Astrocyte (in vitro differentiated cells and primary cell): ENCODE measurements around the gene CSPG5. TPM values are rescaled to one million over a fixed set of nuclear protein-coding genes. Genes with fewer than 3 reads are reported as not detected.
A peak's percentile ranks its signal among the peaks of the same experiment; 100 is the strongest.

Source experiments
- DNase-seq: peaks from one replicate; pipeline ENCODE4 v3.0.0-alpha.2; 2010; ENCODE audit warnings: low read depth
- FAIRE-seq: peaks from 2 replicates; lab custom pipeline; 2011; peaks lifted over from hg19 to GRCh38; lab: Jason Lieb, UNC
- H2AFZ ChIP-seq: 2 replicates; pipeline ENCODE4 v1.6.0; 2012; ENCODE audit warnings: low read depth, low read length, inconsistent platforms
- H3K27ac ChIP-seq: 2 replicates; pipeline ENCODE4 v1.5.1; 2011; ENCODE audit warnings: low read depth, low read length, inconsistent platforms
- H3K27me3 ChIP-seq: 2 replicates; pipeline ENCODE4 v1.6.0; 2011; ENCODE audit warnings: low read length, inconsistent platforms; ENCODE audit not compliant: insufficient read depth
- H3K36me3 ChIP-seq: 2 replicates; pipeline ENCODE4 v1.5.1; 2011; ENCODE audit warnings: low read length, inconsistent platforms; ENCODE audit not compliant: insufficient read depth
- H3K4me1 ChIP-seq: 2 replicates; pipeline ENCODE4 v1.5.1; 2011; ENCODE audit warnings: low read length, inconsistent platforms; ENCODE audit not compliant: insufficient read depth
- H3K4me2 ChIP-seq: 2 replicates; pipeline ENCODE4 v1.6.0; 2012; ENCODE audit warnings: low read length, inconsistent platforms
- H3K4me3 ChIP-seq: 2 replicates; pipeline ENCODE4 v1.5.1; 2011; ENCODE audit warnings: low read depth, mild to moderate bottlenecking, low read length, inconsistent platforms; ENCODE audit not compliant: insufficient read depth
- H3K79me2 ChIP-seq: 2 replicates; pipeline ENCODE4 v1.6.0; 2012; ENCODE audit warnings: mild to moderate bottlenecking, low read length, inconsistent platforms; ENCODE audit not compliant: insufficient read depth
- H3K9ac ChIP-seq: 2 replicates; pipeline ENCODE4 v1.6.0; 2012; ENCODE audit warnings: mild to moderate bottlenecking, low read length, inconsistent platforms
- H3K9me3 ChIP-seq: 2 replicates; pipeline ENCODE4 v1.5.1; 2012; ENCODE audit warnings: low read depth, mild to moderate bottlenecking, low read length, inconsistent platforms; ENCODE audit not compliant: insufficient read depth
- H4K20me1 ChIP-seq: 2 replicates; pipeline ENCODE4 v1.6.0; 2012; ENCODE audit warnings: low read length, inconsistent platforms; ENCODE audit not compliant: insufficient read depth
- H3K27ac Mint-ChIP-seq: one replicate; pipeline ENCODE4 v1.8.0; 2021; ENCODE audit warnings: mild to moderate bottlenecking, mixed read lengths; ENCODE audit not compliant: unreplicated experiment
- H3K27me3 Mint-ChIP-seq: one replicate; pipeline ENCODE4 v1.8.0; 2021; ENCODE audit warnings: low read depth, mixed read lengths; ENCODE audit not compliant: unreplicated experiment
- H3K36me3 Mint-ChIP-seq: one replicate; pipeline ENCODE4 v1.8.0; 2021; ENCODE audit warnings: low read depth, mixed read lengths; ENCODE audit not compliant: unreplicated experiment
- H3K4me1 Mint-ChIP-seq: one replicate; pipeline ENCODE4 v1.8.0; 2021; ENCODE audit warnings: low read depth, mixed read lengths; ENCODE audit not compliant: unreplicated experiment
- H3K4me3 Mint-ChIP-seq: one replicate; pipeline ENCODE4 v1.8.0; 2021; ENCODE audit warnings: mild to moderate bottlenecking, moderate library complexity, mixed read lengths; ENCODE audit not compliant: unreplicated experiment
- H3K9me3 Mint-ChIP-seq: one replicate; pipeline ENCODE4 v1.8.0; 2021; ENCODE audit warnings: mild to moderate bottlenecking, mixed read lengths; ENCODE audit not compliant: unreplicated experiment
- CTCF ChIP-seq: IDR thresholded peaks from 2 replicates; pipeline ENCODE4 v1.5.1; 2011; ENCODE audit warnings: low read depth, mild to moderate bottlenecking, inconsistent platforms, low read length, moderate library complexity; ENCODE audit not compliant: insufficient read depth
- EZH2 ChIP-seq: IDR thresholded peaks from 2 replicates; pipeline ENCODE4 v1.6.1; 2012; ENCODE audit warnings: mild to moderate bottlenecking, low read length, inconsistent platforms; ENCODE audit not compliant: insufficient read depth
- total RNA-seq: library from RNA; stranded (reverse); gene quantifications from 2 replicates; pipeline ENCODE4 v1.2.1, GENCODE V29; 2021

CSPG5 gene
- total RNA-seq, 1 donor from 2014 or later: 1.2 TPM

GRCh38 chr3:47523310-47524073 is 55.2 kb downstream of the CSPG5 start:
- Histone ChIP-seq H3K27ac (no peak overlapping the region), H3K27me3 (no peaks in the 10 kb centered on the region), H3K4me1 (peaks cover 3% of the 10 kb centered on the region), H4K20me1 (no peaks in the 10 kb centered on the region), H3K4me2 (no peak overlapping the region), H2AFZ (no peak overlapping the region), H3K36me3 (no peaks in the 10 kb centered on the region), H3K9me3 (no peaks in the 10 kb centered on the region), H3K9ac (no peak overlapping the region), H3K79me2 (no peaks in the 10 kb centered on the region), H3K4me3 (no peak overlapping the region)
- Mint-ChIP-seq H3K4me1 (no peaks in the 10 kb centered on the region), H3K27me3 (peaks cover 4% of the 10 kb centered on the region), H3K27ac (peak overlapping the region; percentile 47), H3K36me3 (peaks cover 1% of the 10 kb centered on the region), H3K9me3 (peaks cover 2% of the 10 kb centered on the region), H3K4me3 (no peak overlapping the region)
- DNase-seq: no peak
- TF ChIP-seq CTCF: no peak
- TF ChIP-seq EZH2: no peak
- no peak for FAIRE-seq

GRCh38 chr3:47522082-47522987 is 56.3 kb downstream of the CSPG5 start:
- Histone ChIP-seq H3K4me1 (peaks cover 3% of the 10 kb centered on the region), H3K79me2 (no peaks in the 10 kb centered on the region), H3K27ac (no peak overlapping the region), H3K9me3 (no peaks in the 10 kb centered on the region), H2AFZ (peak overlapping the region; percentile 74), H3K9ac (no peak overlapping the region), H3K4me3 (no peak overlapping the region), H4K20me1 (no peaks in the 10 kb centered on the region), H3K36me3 (no peaks in the 10 kb centered on the region), H3K27me3 (no peaks in the 10 kb centered on the region), H3K4me2 (peak overlapping the region; percentile 37)
- H3K4me3 Mint-ChIP-seq: no peak overlapping the region
- peak; percentile 77 for DNase-seq
- TF ChIP-seq CTCF (peak; percentile 91), EZH2 (no peak)
- peak; percentile 90 for FAIRE-seq
- no peaks in the 10 kb centered on the region for H3K4me1 Mint-ChIP-seq
- H3K27me3 Mint-ChIP-seq: peaks cover 4% of the 10 kb centered on the region
- H3K9me3 Mint-ChIP-seq: no peaks in the 10 kb centered on the region
- H3K27ac Mint-ChIP-seq: peak overlapping the region; percentile 10
- H3K36me3 Mint-ChIP-seq: peaks cover 1% of the 10 kb centered on the region
